GM23338 (cell line): Measurements from ENCODE around the gene ACTG2.

Experiments used
- CREB1 ChIP-seq: fragments of 250-450 bp; sonication (Bioruptor Pico); IDR thresholded peaks from 2 replicates; pipeline ENCODE4 v1.5.0; 2020; ENCODE audit warnings: low read depth, mild to moderate bottlenecking, moderate library complexity
- CTCF ChIP-seq, 2 experiments: fragments of 200-600 bp in 1 of 2; sonication (generic) in 1 of 2; conservative IDR thresholded peaks; 2 replicates each; pipeline versions ENCODE4 v1.5.1 to v1.6.1; 2016 to 2017; ENCODE audit warnings: antibody characterized with exemption in 2 of 2, low read depth in 2 of 2, mild to moderate bottlenecking in 2 of 2, moderate library complexity in 1 of 2
- EZH2 ChIP-seq: fragments of 200-600 bp; sonication (generic); IDR thresholded peaks from one replicate; pipeline ENCODE4 v1.8.0; 2017; ENCODE audit warnings: antibody characterized with exemption, mild to moderate bottlenecking, low read depth; ENCODE audit not compliant: unreplicated experiment
- JUNB ChIP-seq: IDR thresholded peaks from one replicate; pipeline ENCODE4 v1.6.1; 2016; ENCODE audit warnings: antibody characterized with exemption; ENCODE audit not compliant: unreplicated experiment
- NANOG ChIP-seq: IDR thresholded peaks from 2 replicates; pipeline ENCODE4 v1.6.1; 2016; ENCODE audit warnings: antibody characterized with exemption, borderline replicate concordance
- POLR2AphosphoS5 ChIP-seq: IDR thresholded peaks from 2 replicates; pipeline ENCODE4 v1.6.1; 2016; ENCODE audit warnings: antibody characterized with exemption, low read depth
- REST ChIP-seq: IDR thresholded peaks from one replicate; pipeline ENCODE4 v1.6.1; 2018; ENCODE audit warnings: antibody characterized with exemption; ENCODE audit not compliant: unreplicated experiment
- ZNF114 ChIP-seq: fragments of 250-450 bp; sonication (Bioruptor Pico); IDR thresholded peaks from 2 replicates; pipeline ENCODE4 v1.5.0; 2020; ENCODE audit warnings: mild to moderate bottlenecking, moderate library complexity

GRCh38 chr2:73908689-73909652 lies 16.2 kb downstream of the ACTG2 start:
- TF ChIP-seq CTCF (conservative IDR thresholded peaks at IDR 0.05; ENCODE audit: low read depth in 2 of 2) (no peak), POLR2AphosphoS5 (no peak), CREB1 (no peak), ZNF114 (no peak), EZH2 (no peak), REST (no peak), NANOG (no peak), JUNB (no peak)
